ENCODE measurements around the gene SHC1. TPM values are rescaled to one million over a fixed set of nuclear protein-coding genes. Genes with fewer than 3 reads are reported as not detected.
A peak's percentile ranks its signal among the peaks of the same experiment; 100 is the strongest.

The SHC1 gene
- total and polyA plus RNA-seq, 2 donors (not counting 1 experiment from before 2014, with no cell fraction given) = 50.1 to 61.4 TPM

GRCh38 chr1:154998201-154998780 is 27.7 kb upstream of the SHC1 start:
- peak overlapping the region; percentile 26 for H3K4me3 Mint-ChIP-seq
- Histone ChIP-seq H2AFZ (ENCODE audit: insufficient read depth, low read depth, low read length, poor library complexity, severe bottlenecking) (no peak overlapping the region), H3K36me3 (replicated peaks in 1 of 2; ENCODE audit: control extremely low read depth in 1 of 2, control insufficient read depth in 1 of 2, extremely low read depth in 1 of 2, insufficient read depth in 2 of 2, low read length in 1 of 2) (no peaks in the 10 kb centered on the region), H3K4me3 (ENCODE audit: control extremely low read depth in 1 of 5, extremely low read depth in 1 of 5, insufficient read depth in 1 of 5, low read depth in 2 of 5, low read length in 4 of 5) (no peak overlapping the region), H3K27me3 (replicated peaks in 1 of 4; ENCODE audit: control extremely low read depth in 1 of 4, control insufficient read depth in 3 of 4, insufficient read depth in 4 of 4, low read length in 3 of 4) (no peaks in the 10 kb centered on the region), H3K4me1 (ENCODE audit: control insufficient read depth in 2 of 2, insufficient read depth in 2 of 2, low read length in 2 of 2) (peaks cover 11 to 17% of the 10 kb centered on the region in 2 donors), H3K27ac (ENCODE audit: low read length in 2 of 2) (no peak overlapping the region), H4K20me1 (ENCODE audit: control insufficient read depth, insufficient read depth, low read length, poor library complexity, severe bottlenecking) (no peaks in the 10 kb centered on the region), H3K4me2 (replicated peaks; ENCODE audit: low read depth, low read length, poor library complexity, severe bottlenecking) (peak overlapping the region; percentile 97), H3K9me3 (ENCODE audit: control extremely low read depth in 1 of 3, control insufficient read depth in 2 of 3, insufficient read depth in 1 of 3, low read length in 2 of 3) (no peaks in the 10 kb centered on the region), H3K9ac (ENCODE audit: low read length) (no peak overlapping the region), H3K79me2 (ENCODE audit: control insufficient read depth, insufficient read depth, low read length) (peaks cover 14% of the 10 kb centered on the region)
- H3K4me1 Mint-ChIP-seq = peaks cover 23% of the 10 kb centered on the region
- intact Hi-C loops (cut with micrococcal nuclease) = no loop called here
- peak overlapping the region; percentile 17 for H3K27ac Mint-ChIP-seq
- TF ChIP-seq CTCF (IDR thresholded peaks at IDR 0.05) (no peak), EZH2 (IDR thresholded peaks at IDR 0.05; ENCODE audit: borderline replicate concordance, insufficient read depth, low read depth, low read length, poor library complexity, severe bottlenecking) (no peak)
- CTCF ChIA-PET = interaction anchor here (0.6 to 18.4 kb wide), 20 partner anchors 10 to 953 kb away, joined by 3 to 295 read pairs (median 6); partner anchors contain the start of genes CKS1B, FLAD1, PBXIP1 and PMVK
- no peak for DNase-seq
- no peaks in the 10 kb centered on the region for H3K27me3 Mint-ChIP-seq
- 100% methylated on average over 1 of the region's 16 CpGs for WGBS (ENCODE audit: insufficient coverage)
- ATAC-seq (ENCODE audit: low read depth) = no peak
- POLR2A ChIA-PET = interaction anchor here (0.7 to 7.4 kb wide), 8 partner anchors 10 to 139 kb away, joined by 3 to 74 read pairs (median 6); partner anchors contain the start of genes CKS1B, FLAD1 and PYGO2
- no peaks in the 10 kb centered on the region for H3K9me3 Mint-ChIP-seq (ENCODE audit: insufficient read depth)

GRCh38 chr1:154996966-154997701 is 26.6 kb upstream of the SHC1 start:
- DNase-seq (no peak), ATAC-seq (ENCODE audit: low read depth) (no peak)
- H3K27ac Mint-ChIP-seq = no peak overlapping the region
- Histone ChIP-seq H2AFZ (ENCODE audit: insufficient read depth, low read depth, low read length, poor library complexity, severe bottlenecking) (no peak overlapping the region), H3K79me2 (ENCODE audit: control insufficient read depth, insufficient read depth, low read length) (peaks cover 5% of the 10 kb centered on the region), H3K4me2 (replicated peaks; ENCODE audit: low read depth, low read length, poor library complexity, severe bottlenecking) (no peak overlapping the region), H3K4me3 (ENCODE audit: control extremely low read depth in 1 of 5, extremely low read depth in 1 of 5, insufficient read depth in 1 of 5, low read depth in 2 of 5, low read length in 4 of 5) (no peak overlapping the region), H4K20me1 (ENCODE audit: control insufficient read depth, insufficient read depth, low read length, poor library complexity, severe bottlenecking) (no peaks in the 10 kb centered on the region), H3K27ac (ENCODE audit: low read length in 2 of 2) (no peak overlapping the region), H3K4me1 (ENCODE audit: control insufficient read depth in 2 of 2, insufficient read depth in 2 of 2, low read length in 2 of 2) (peaks cover 11 to 17% of the 10 kb centered on the region in 2 donors), H3K9me3 (ENCODE audit: control extremely low read depth in 1 of 3, control insufficient read depth in 2 of 3, insufficient read depth in 1 of 3, low read length in 2 of 3) (no peaks in the 10 kb centered on the region), H3K27me3 (replicated peaks in 1 of 4; ENCODE audit: control extremely low read depth in 1 of 4, control insufficient read depth in 3 of 4, insufficient read depth in 4 of 4, low read length in 3 of 4) (no peaks in the 10 kb centered on the region), H3K36me3 (replicated peaks in 1 of 2; ENCODE audit: control extremely low read depth in 1 of 2, control insufficient read depth in 1 of 2, extremely low read depth in 1 of 2, insufficient read depth in 2 of 2, low read length in 1 of 2) (peaks cover 0 to 6% of the 10 kb centered on the region in 2 experiments), H3K9ac (ENCODE audit: low read length) (no peak overlapping the region)
- H3K27me3 Mint-ChIP-seq = no peaks in the 10 kb centered on the region
- POLR2A ChIA-PET = no interaction called here
- TF ChIP-seq CTCF (IDR thresholded peaks at IDR 0.05) (no peak), EZH2 (IDR thresholded peaks at IDR 0.05; ENCODE audit: borderline replicate concordance, insufficient read depth, low read depth, low read length, poor library complexity, severe bottlenecking) (no peak)
- intact Hi-C loops (cut with micrococcal nuclease) = no loop called here
- H3K4me3 Mint-ChIP-seq = no peak overlapping the region
- H3K9me3 Mint-ChIP-seq (ENCODE audit: insufficient read depth) = no peaks in the 10 kb centered on the region
- H3K4me1 Mint-ChIP-seq = peaks cover 23% of the 10 kb centered on the region
- 76% methylated on average over 11 of the region's 15 CpGs for WGBS (ENCODE audit: insufficient coverage)
- CTCF ChIA-PET = interaction anchor here (0.7 to 18.4 kb wide), 10 partner anchors 14 to 90 kb away, joined by 3 to 295 read pairs (median 3); partner anchors contain the start of genes FLAD1, PBXIP1 and PYGO2

Data from B cell (primary cell).